Activated T-helper 2 cell treated with anti-CD3 and anti-CD28 coated beads, Interferon-gamma antibody, Interleukin-2, Interleukin-4, amounts not matched to agents 10 μg/mL and 5 μg/mL and 100 μg/mL, durations not matched to agents 14 hours and 24 hours and 36 hours (primary cell): ENCODE measurements around the gene NR3C1. TPM values are rescaled to one million over a fixed set of nuclear protein-coding genes. Genes with fewer than 3 reads are reported as not detected.
A peak's percentile ranks its signal among the peaks of the same experiment; 100 is the strongest.

Experiments
- DNase-seq: peaks from one replicate; pipeline ENCODE4 v3.0.0; 2021; ENCODE audit warnings: low spot score
- H3K27ac Mint-ChIP-seq: one replicate; pipeline ENCODE4 v1.8.0; 2021; ENCODE audit warnings: mixed read lengths
- H3K27me3 Mint-ChIP-seq: one replicate; pipeline ENCODE4 v1.8.0; 2021; ENCODE audit warnings: low read depth, mixed read lengths
- H3K36me3 Mint-ChIP-seq: one replicate; pipeline ENCODE4 v1.8.0; 2021; ENCODE audit warnings: low read depth, mixed read lengths
- H3K4me1 Mint-ChIP-seq: one replicate; pipeline ENCODE4 v1.8.0; 2021; ENCODE audit warnings: low read depth, mixed read lengths
- H3K4me3 Mint-ChIP-seq: one replicate; pipeline ENCODE4 v1.8.0; 2021; ENCODE audit warnings: low read depth, mild to moderate bottlenecking, moderate library complexity, mixed read lengths
- H3K9me3 Mint-ChIP-seq: one replicate; pipeline ENCODE4 v1.8.0; 2021; ENCODE audit warnings: mixed read lengths
- intact Hi-C: fragments of 100-400 bp; cut with micrococcal nuclease; formaldehyde crosslinking; loops from one replicate; pipeline ENCODE4 v1.15.1; 2023
- total RNA-seq: library from RNA; stranded (reverse); gene quantifications from 2 replicates; pipeline ENCODE4 v1.2.3, GENCODE V29; 2022

The NR3C1 gene
- total RNA-seq, 1 donor from 2014 or later: 51.3 TPM

DNA sequence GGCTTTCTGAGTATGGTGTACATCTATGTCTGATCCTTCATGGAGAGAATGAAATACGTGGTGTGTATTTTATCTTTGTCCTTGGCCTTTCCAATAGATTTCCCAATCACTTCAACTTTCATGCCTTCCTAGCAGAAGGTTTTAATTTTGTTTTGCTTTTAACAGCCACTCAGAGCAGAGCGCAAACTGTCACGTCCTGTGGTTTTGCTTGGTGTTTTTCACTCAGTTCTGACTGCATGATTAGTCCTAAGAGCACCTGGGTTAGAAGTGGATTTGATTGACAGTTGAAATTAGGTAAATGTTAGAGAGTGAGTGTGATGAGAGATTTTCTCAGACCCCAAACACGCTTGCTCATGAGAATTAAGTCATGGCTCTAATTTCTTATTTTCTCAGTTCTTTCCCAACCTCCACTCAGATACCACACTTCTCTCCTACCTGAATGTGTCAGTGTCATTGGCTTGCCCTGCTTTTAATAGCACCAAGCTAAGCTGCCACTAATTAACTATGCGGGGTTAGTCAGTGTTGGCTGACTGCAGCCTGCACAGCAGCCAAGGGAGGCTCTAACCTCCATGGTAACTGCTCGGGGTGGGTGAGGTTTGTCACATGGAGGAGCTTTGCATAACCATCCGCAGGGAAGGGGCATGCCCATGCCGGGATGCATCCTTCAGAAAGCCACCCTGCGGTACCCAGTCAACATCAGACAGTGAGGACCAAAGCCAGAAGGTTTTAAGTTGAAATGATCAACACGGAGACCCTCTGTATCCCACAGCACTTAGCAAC, 173.4 kb downstream of the NR3C1 start:
- peaks cover 51% of the 10 kb centered on the region for H3K4me1 Mint-ChIP-seq
- DNase-seq: peak; percentile 43
- intact Hi-C loops: loop anchor here (1.0 kb wide), 1 partner anchor 8 kb away; no protein-coding TSS in a partner anchor

DNA sequence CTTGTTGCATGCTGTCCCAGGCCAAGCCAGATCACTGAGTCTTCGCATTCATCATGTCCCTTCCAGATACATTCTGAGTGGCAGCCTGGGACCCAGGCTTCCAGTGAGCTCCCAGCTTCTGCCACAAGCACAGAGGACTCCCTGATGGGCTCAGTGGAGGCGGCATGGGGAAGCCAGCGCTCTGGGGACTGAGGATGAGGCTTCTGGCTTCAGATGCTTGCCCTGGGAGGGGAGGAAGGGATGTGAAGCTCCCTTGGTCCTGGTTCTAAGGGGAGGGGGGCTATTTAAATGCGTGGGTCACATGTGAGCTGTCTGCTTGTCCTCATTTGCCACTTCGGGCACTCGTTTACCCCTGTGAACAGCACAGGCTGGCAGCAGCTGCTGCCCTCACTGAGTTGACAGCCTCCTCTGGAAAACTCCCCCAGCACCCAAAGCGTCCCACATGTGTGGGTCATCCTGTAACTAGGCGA, 174.0 kb downstream of the NR3C1 start:
- no peaks in the 10 kb centered on the region for H3K9me3 Mint-ChIP-seq
- peaks cover 11% of the 10 kb centered on the region for H3K36me3 Mint-ChIP-seq
- DNase-seq: no peak
- H3K27me3 Mint-ChIP-seq: no peaks in the 10 kb centered on the region
- intact Hi-C loops: no loop called here
- H3K4me3 Mint-ChIP-seq: peak overlapping the region; percentile 27
- H3K4me1 Mint-ChIP-seq: peaks cover 54% of the 10 kb centered on the region
- peak overlapping the region; percentile 79 for H3K27ac Mint-ChIP-seq

More for the DNA sequence above, 173.4 kb downstream of the NR3C1 start:
- Mint-ChIP-seq H3K9me3 (no peaks in the 10 kb centered on the region), H3K36me3 (peaks cover 7% of the 10 kb centered on the region), H3K4me3 (peak overlapping the region; percentile 27), H3K27me3 (no peaks in the 10 kb centered on the region), H3K27ac (peak overlapping the region; percentile 79)

DNA sequence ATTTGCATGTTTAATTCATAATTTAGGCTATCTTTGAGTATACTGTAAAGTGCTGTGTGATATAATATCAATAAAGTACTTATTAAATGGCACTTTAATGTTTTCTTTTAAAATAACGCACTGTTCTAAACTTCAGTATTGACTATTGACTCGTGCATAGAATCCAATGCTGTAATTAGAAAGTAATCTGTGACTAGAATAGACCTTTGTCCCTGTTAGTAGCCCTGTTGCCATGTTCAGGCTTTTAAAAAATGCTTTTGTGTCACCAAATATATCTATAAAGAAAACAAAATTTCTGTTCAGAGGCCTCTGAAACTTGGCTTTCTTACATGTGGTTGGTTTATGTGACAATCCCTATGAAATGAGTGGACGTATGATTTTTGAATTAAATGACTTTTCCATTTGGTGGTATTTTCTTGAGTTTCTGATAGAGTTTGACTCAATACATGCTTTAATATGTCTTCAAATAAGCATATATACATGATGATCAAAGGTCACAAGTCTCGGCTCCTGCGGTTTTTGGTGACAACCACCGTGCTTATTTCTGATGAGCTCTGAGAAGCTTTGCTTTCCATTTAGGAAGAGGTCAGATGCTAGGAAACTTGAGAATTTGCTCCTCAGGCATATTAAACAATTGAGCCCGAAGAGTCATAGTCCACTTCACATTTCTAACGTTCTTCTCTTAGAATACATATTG, 174.7 kb downstream of the NR3C1 start:
- Mint-ChIP-seq H3K9me3 (no peaks in the 10 kb centered on the region), H3K4me1 (peaks cover 60% of the 10 kb centered on the region), H3K27ac (peak overlapping the region; percentile 79), H3K36me3 (peaks cover 16% of the 10 kb centered on the region), H3K27me3 (no peaks in the 10 kb centered on the region), H3K4me3 (no peak overlapping the region)
- intact Hi-C loops: no loop called here
- DNase-seq: no peak
